ENCODE results near the gene NFATC2IP.

- TF ChIP-seq TAF1 (IDR thresholded peaks at IDR 0.05; ENCODE audit: borderline replicate concordance, low read depth, low read length): no peak
- no peak for TF ChIP-seq POLR2A (IDR thresholded peaks at IDR 0.05; ENCODE audit: low read depth, low read length)
- TF ChIP-seq POLR2AphosphoS5 (IDR thresholded peaks at IDR 0.05; ENCODE audit: low read depth, low read length): no peak
Measured at GRCh38 chr16:28912558-28912957, 38.2 kb upstream of the NFATC2IP start.
